B cell (primary cell): ENCODE measurements around the gene DNAJC15. TPM values are rescaled to one million over a fixed set of nuclear protein-coding genes. Genes with fewer than 3 reads are reported as not detected.

ENCODE experiments used
- ATAC-seq: fragments of 200-7000 bp; cut with Tn5 transposase; one replicate; pipeline ENCODE4 v1.10.0; 2021; ENCODE audit warnings: low read depth, mild to moderate bottlenecking, moderate number of reproducible peaks, moderate library complexity
- CTCF ChIA-PET: fragments of 350-600 bp; sonication (Branson Sonifier 250); formaldehyde crosslinking; loops from one replicate; lab custom pipeline; 2021; ENCODE audit warnings: antibody characterized with exemption, inconsistent platforms; lab: Charles Lee
- POLR2A ChIA-PET: fragments of 350-600 bp; sonication (Branson Sonifier 250); formaldehyde crosslinking; loops from one replicate; lab custom pipeline; 2021; ENCODE audit warnings: antibody characterized with exemption; lab: Charles Lee
- DNase-seq: peaks from one replicate; pipeline ENCODE4 v3.0.0; 2013
- H2AFZ ChIP-seq: 2 replicates; pipeline ENCODE4 v1.6.1; 2012; ENCODE audit warnings: mild to moderate bottlenecking, low read depth, low read length; ENCODE audit not compliant: insufficient read depth, poor library complexity, severe bottlenecking
- H3K27ac ChIP-seq, 2 donors: 1 replicate in 1 of 2; 2 replicates in 1 of 2; pipeline ENCODE4 v1.5.1; 2012 to 2013; ENCODE audit warnings: low read length in 2 of 2, mild to moderate bottlenecking in 2 of 2, moderate library complexity in 1 of 2
- H3K27me3 ChIP-seq, 4 experiments: fragments of 200-600 bp in 1 of 4; sonication (generic) in 1 of 4; replicated peaks in 1 of 4; 1 replicate in 2 of 4; 2 replicates in 2 of 4; pipeline versions ENCODE4 v1.6.1 to v1.7.0; 2013 to 2016; ENCODE audit warnings: low read length in 3 of 4, mild to moderate bottlenecking in 2 of 4, mixed read lengths in 1 of 4, moderate library complexity in 1 of 4; ENCODE audit not compliant: insufficient read depth in 4 of 4, control insufficient read depth in 3 of 4; ENCODE audit errors: control extremely low read depth in 1 of 4
- H3K36me3 ChIP-seq, 2 experiments: replicated peaks in 1 of 2; 1 replicate in 1 of 2; 2 replicates in 1 of 2; pipeline versions ENCODE4 v1.6.1 to v1.7.1; 2013; ENCODE audit warnings: low read length in 1 of 2; ENCODE audit not compliant: insufficient read depth in 2 of 2, control insufficient read depth in 1 of 2; ENCODE audit errors: control extremely low read depth in 1 of 2, extremely low read depth in 1 of 2
- H3K4me1 ChIP-seq, 2 donors: fragments of 200-600 bp in 1 of 2; sonication (generic) in 1 of 2; 1 replicate in 1 of 2; 2 replicates in 1 of 2; pipeline versions ENCODE4 v1.5.1 to v1.6.1; 2013 to 2017; ENCODE audit warnings: low read length in 2 of 2; ENCODE audit not compliant: control insufficient read depth in 2 of 2, insufficient read depth in 2 of 2
- H3K4me2 ChIP-seq: replicated peaks from 2 replicates; pipeline ENCODE3; 2012; ENCODE audit warnings: mild to moderate bottlenecking, low read depth, low read length; ENCODE audit not compliant: poor library complexity, severe bottlenecking
- H3K4me3 ChIP-seq, 5 experiments: fragments of 200-600 bp in 1 of 5; sonication (generic) in 1 of 5; 1 replicate in 3 of 5; 2 replicates in 2 of 5; pipeline versions ENCODE4 v1.5.1 to v1.7.0; 2011 to 2016; ENCODE audit warnings: low read length in 4 of 5, mild to moderate bottlenecking in 4 of 5, low read depth in 2 of 5, control low read depth in 1 of 5, moderate library complexity in 1 of 5; ENCODE audit not compliant: insufficient read depth in 1 of 5; ENCODE audit errors: control extremely low read depth in 1 of 5, extremely low read depth in 1 of 5
- H3K79me2 ChIP-seq: fragments of 200-600 bp; sonication (generic); one replicate; pipeline ENCODE4 v1.6.0; 2016; ENCODE audit warnings: low read length; ENCODE audit not compliant: control insufficient read depth, insufficient read depth
- H3K9ac ChIP-seq: fragments of 200-600 bp; sonication (generic); 2 replicates; pipeline ENCODE4 v1.6.1; 2017; ENCODE audit warnings: mild to moderate bottlenecking, low read length, moderate library complexity
- H3K9me3 ChIP-seq, 3 donors: one replicate each; pipeline versions ENCODE4 v1.6.1 to v1.7.1; 2013; ENCODE audit warnings: low read length in 2 of 3; ENCODE audit not compliant: control insufficient read depth in 2 of 3, insufficient read depth in 1 of 3; ENCODE audit errors: control extremely low read depth in 1 of 3
- H4K20me1 ChIP-seq: 2 replicates; pipeline ENCODE4 v1.6.0; 2012; ENCODE audit warnings: mild to moderate bottlenecking, low read length; ENCODE audit not compliant: insufficient read depth, control insufficient read depth, poor library complexity, severe bottlenecking
- H3K27ac Mint-ChIP-seq: one replicate; pipeline ENCODE4 v1.8.0; 2021; ENCODE audit warnings: mixed read lengths
- H3K27me3 Mint-ChIP-seq: one replicate; pipeline ENCODE4 v1.8.0; 2021; ENCODE audit warnings: mixed read lengths
- H3K4me1 Mint-ChIP-seq: one replicate; pipeline ENCODE4 v1.8.0; 2021; ENCODE audit warnings: mixed read lengths
- H3K4me3 Mint-ChIP-seq: one replicate; pipeline ENCODE4 v1.8.0; 2021; ENCODE audit warnings: mixed read lengths
- H3K9me3 Mint-ChIP-seq: one replicate; pipeline ENCODE4 v1.8.0; 2022; ENCODE audit warnings: mixed read lengths; ENCODE audit not compliant: insufficient read depth
- EZH2 ChIP-seq: IDR thresholded peaks from 2 replicates; pipeline ENCODE4 v1.6.1; 2012; ENCODE audit warnings: borderline replicate concordance, low read depth, mild to moderate bottlenecking, moderate library complexity, low read length; ENCODE audit not compliant: insufficient read depth, poor library complexity, severe bottlenecking
- WGBS: methylation state at CpG from one replicate; pipeline ENCODE4 v1.1.5; 2013; ENCODE audit warnings: missing lambda C conversion rate; ENCODE audit not compliant: insufficient coverage; 5-methylcytosine and 5-hydroxymethylcytosine counted together
- intact Hi-C: fragments of 100-400 bp; cut with micrococcal nuclease; formaldehyde crosslinking; loops from one replicate; pipeline ENCODE4 v1.10.0; 2022
- polyA plus RNA-seq: library from polyadenylated mRNA; depleted of rRNA; stranded (reverse); fragments of >200 nt; gene quantifications from 2 replicates; pipeline ENCODE4 v1.2.3, GENCODE V29; 2012
- total RNA-seq, 2 donors: library from RNA; stranded (reverse); fragments of 120-200 nt in 1 of 2; gene quantifications; 1 replicate in 1 of 2; 2 replicates in 1 of 2; pipeline versions ENCODE4 v1.2.3 to v1.2.4, GENCODE V29; 2013 to 2022
- TF ChIP-seq, protein P1 (sequence below): fragments of 200-600 bp; IDR thresholded peaks from one replicate; pipeline ENCODE4 v1.8.0; 2022; ENCODE audit warnings: antibody characterized with exemption, mild to moderate bottlenecking

The DNAJC15 gene
- total and polyA plus RNA-seq, 2 donors (not counting 1 experiment from before 2014, with no cell fraction given) = 11.5 to 15.2 TPM

DNA sequence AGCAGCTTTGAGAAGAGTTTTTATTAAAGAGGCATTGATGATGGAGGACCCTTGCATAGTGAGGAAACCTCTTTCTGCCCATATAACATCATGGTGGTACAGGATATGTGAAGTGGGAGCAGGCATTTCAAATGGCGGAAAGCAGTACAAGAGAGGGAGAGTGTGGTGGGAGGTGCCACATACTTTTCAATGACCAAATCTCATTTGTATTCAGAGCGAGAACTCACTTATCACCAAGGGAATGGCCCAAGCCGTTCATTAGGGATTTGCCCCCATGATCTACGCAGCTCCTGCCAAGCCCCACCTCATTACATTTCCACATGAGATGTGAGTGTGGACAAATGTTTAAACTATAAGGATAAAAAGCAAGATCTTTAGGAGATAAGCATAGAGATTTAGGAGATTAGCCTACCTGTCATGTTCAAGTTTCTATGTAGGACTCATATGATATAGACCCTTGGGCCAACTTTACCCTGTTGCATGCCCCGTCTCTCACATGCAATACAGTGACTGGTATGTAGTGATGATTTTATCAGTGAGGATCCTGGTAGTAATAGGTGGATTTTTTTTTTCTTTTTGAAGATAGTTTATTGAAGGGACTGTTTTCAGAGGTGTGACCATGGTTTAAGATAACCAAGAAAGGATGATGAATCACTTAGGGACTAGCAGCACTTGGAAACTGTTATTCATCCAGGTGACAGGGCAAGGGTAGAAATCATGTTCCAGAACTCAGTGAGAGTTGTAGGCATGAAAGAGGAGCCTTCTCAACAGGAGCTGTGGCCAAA is 38.3 kb downstream of the DNAJC15 start:
- peaks cover 45% of the 10 kb centered on the region for H3K4me1 Mint-ChIP-seq
- ATAC-seq = no peak

More for the DNA sequence above, 38.3 kb downstream of the DNAJC15 start:
- Histone ChIP-seq H3K27me3 (no peaks in the 10 kb centered on the region), H3K36me3 (peaks cover 1 to 11% of the 10 kb centered on the region in 2 experiments), H3K79me2 (peaks cover 70% of the 10 kb centered on the region), H2AFZ (no peak overlapping the region), H3K4me1 (peaks cover 20 to 21% of the 10 kb centered on the region in 2 donors), H3K9me3 (no peaks in the 10 kb centered on the region), H4K20me1 (peaks cover 6% of the 10 kb centered on the region), H3K4me3 (no peak overlapping the region), H3K27ac (no peak overlapping the region), H3K4me2 (no peak overlapping the region), H3K9ac (no peak overlapping the region)
- no peak for DNase-seq
- H3K27ac Mint-ChIP-seq = peak overlapping the region; percentile 39
- TF ChIP-seq, protein P1, sequence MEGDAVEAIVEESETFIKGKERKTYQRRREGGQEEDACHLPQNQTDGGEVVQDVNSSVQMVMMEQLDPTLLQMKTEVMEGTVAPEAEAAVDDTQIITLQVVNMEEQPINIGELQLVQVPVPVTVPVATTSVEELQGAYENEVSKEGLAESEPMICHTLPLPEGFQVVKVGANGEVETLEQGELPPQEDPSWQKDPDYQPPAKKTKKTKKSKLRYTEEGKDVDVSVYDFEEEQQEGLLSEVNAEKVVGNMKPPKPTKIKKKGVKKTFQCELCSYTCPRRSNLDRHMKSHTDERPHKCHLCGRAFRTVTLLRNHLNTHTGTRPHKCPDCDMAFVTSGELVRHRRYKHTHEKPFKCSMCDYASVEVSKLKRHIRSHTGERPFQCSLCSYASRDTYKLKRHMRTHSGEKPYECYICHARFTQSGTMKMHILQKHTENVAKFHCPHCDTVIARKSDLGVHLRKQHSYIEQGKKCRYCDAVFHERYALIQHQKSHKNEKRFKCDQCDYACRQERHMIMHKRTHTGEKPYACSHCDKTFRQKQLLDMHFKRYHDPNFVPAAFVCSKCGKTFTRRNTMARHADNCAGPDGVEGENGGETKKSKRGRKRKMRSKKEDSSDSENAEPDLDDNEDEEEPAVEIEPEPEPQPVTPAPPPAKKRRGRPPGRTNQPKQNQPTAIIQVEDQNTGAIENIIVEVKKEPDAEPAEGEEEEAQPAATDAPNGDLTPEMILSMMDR = no peak
- no peak for TF ChIP-seq EZH2
- H3K27me3 Mint-ChIP-seq = no peaks in the 10 kb centered on the region
- intact Hi-C loops = no loop called here
- no peak overlapping the region for H3K4me3 Mint-ChIP-seq
- POLR2A ChIA-PET = no interaction called here
- H3K9me3 Mint-ChIP-seq = no peaks in the 10 kb centered on the region
- CTCF ChIA-PET = interaction anchor here (1.3 kb wide), 1 partner anchor 90 kb away, joined by 3 read pairs; no protein-coding TSS in a partner anchor
- no CpG with 5 or more reads among the region's 5 CpGs for whole genome bisulfite sequencing
